CD4-positive, alpha-beta T cell treated with Interleukin-4 for 1 hour (primary cell): ENCODE measurements around the gene AGPS.
"Not testable (repeated sequence)": the region's sequence is repeated elsewhere in the genome, so short reads cannot be mapped to it uniquely, and the experiment has no call there.

Experiments used
- DNase-seq, 2 donors: peaks; one replicate each; pipeline ENCODE4 v3.0.0-alpha.2; 2020 to 2022

The AGPS gene

DNA sequence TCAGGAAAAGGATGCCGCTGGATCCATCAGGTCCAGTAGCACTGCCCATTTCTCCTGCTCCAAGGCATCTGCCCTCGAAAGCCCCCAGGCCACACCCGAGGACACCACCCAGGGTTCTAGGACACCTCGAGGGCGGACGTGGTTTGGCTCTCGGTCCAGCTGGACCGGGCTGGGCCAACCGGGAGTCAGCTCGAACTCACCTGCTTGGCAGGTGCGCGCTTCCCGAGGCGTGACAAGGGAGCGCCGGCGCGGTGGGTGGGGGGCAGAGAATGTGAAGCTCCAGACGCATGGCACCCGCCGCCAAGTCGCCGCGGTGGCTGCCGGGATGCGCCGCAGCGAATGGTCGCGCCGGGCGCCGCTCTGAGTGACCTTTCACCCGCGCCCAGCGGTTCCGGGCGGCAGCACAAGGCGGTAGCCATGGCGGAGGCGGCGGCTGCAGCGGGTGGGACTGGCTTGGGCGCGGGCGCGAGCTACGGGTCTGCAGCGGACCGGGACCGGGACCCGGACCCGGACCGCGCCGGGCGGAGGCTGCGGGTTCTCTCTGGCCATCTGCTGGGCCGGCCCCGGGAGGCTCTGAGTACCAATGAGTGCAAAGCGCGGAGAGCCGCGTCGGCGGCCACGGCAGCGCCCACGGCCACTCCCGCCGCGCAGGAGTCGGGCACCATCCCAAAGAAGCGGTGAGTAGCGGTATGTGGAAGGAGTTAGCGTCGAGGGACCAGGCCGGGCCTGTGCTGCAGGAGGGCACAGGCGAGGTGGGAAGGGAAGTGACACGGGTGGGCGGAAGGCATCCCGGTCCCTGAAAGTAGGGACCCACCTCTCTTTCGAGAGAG, at the start of gene AGPS:
TSS of gene AGPS (plus strand) at position 401 of the 830 bp plus-strand sequence. CDS start at position 418, 17 bp downstream.
- DNase-seq: peak; percentile 72 to 76

GRCh38 chr2:177343773-177344172, 48.8 kb upstream of the AGPS start:
- DNase-seq: no peak

- no peak for DNase-seq
Measured at GRCh38 chr2:177344316-177344715, 48.3 kb upstream of the AGPS start.

DNA sequence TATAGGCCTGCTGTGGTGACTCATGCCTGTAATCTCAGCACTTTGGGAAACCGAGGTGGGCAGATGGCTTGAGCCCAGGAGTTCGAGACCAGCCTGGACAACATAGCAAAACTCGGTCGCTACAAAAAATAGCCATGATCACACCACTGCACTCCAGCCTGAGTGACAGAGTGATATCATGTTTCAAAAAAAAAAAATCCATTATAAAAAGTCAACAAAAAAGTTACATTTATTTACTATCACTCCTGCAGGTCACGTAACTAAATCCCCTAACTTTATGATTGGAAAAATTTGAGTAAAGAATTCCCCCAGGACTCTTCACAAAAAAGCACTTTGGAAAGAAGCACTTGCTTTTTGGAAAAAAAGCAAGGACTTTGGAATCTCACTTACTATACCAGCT, 46.4 kb upstream of the AGPS start:
- no peak for DNase-seq

- no peak for DNase-seq
Measured at GRCh38 chr2:177347570-177347969, 45.0 kb upstream of the AGPS start.

GRCh38 chr2:177348118-177348654, 44.4 kb upstream of the AGPS start:
- no peak for DNase-seq

- DNase-seq: no peak
Measured at GRCh38 chr2:177348733-177349693, 43.6 kb upstream of the AGPS start.

GRCh38 chr2:177350624-177351023, 41.9 kb upstream of the AGPS start:
- not testable (repeated sequence) for DNase-seq

DNA sequence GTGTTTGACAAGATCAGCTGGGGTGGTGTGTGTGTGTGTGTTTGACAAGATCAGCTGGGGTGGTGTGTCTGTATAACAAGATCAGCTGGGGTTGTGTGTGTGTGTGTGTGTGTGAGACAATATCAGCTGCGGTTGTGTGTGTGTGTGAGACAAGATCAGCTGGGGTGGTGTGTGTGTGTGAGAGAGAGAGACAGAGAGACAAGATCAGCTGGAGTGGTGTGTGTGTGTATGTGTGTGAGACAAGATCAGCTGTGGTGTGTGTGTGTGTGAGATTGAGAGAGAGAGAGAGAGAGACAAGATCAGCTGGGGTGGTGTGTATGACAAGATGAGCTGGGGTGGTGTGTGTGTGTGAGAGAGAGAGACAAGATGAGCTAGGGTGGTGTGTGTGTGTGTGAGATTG, 41.5 kb upstream of the AGPS start:
- DNase-seq: not testable (repeated sequence)

DNA sequence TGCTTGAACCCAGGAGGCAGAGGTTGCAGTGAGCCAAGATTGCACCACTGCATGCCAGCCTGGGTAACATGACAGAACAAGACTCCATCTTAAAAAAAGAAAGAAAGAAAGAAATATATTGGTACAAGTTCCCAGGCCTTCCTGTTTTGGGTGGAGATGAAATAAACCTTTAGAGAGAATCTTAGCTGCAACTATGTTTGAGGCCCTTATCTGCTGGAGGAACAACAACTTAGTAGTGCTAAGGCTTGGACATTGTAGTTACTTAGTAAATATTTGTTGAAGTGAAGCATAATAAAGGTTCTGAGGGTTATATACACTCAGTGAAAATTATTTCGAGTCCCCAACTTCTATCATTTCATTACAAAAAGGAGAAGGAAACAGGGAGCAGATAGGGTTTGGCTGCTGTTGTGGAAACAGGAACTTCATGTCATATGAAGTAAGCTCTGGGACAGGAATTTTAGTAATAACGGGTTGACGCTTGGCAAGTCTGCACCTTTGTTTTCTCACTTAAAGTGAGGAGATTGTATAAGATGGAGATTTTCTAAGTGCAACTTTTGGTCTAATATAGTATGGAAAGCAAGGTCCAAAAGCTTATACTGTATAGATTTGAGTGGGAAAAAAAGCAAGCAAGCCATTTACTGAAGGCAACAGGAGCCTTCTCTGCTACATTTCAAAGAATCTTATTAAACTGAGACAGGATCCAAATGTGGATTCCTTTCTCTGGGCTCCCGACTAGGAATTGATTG, 40.0 kb upstream of the AGPS start:
- no peak for DNase-seq

DNA sequence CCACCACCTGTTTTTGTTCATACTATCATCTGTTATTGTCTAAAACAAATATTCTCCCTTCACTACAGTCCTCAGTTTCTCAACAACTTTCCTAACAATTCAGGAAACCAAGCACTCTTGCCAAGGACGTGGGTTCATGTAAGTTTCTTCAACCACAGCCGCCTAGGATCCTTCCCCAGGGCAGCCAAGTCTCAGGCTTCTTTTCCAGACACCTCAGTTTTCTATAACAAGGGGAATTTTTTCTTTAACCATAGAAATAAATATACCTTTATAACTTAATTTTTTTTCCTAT, 39.4 kb upstream of the AGPS start:
- DNase-seq: no peak

DNA sequence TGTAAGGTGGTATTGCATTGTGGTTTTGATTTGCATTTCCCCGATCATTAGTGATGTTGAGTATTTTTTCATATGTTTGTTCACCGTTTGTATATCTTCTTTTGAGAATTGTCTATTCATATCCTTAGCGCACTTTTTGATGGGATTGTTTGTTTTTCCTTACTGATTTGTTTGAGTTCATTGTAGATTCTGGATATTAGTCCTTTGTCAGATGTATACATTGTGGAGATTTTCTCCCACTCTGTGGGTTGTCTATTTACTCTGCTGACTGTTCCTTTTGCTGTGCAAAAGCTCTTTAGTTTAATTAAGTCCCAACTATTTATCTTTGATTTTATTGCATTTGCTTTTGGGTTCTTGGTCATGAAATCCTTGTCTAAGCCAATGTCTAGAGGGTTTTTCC, 38.0 kb upstream of the AGPS start:
- DNase-seq: not testable (repeated sequence)

GRCh38 chr2:177355874-177356273, 36.7 kb upstream of the AGPS start:
- no peak for DNase-seq

- DNase-seq: no peak
Measured at GRCh38 chr2:177359836-177360595, 32.6 kb upstream of the AGPS start.

- no peak for DNase-seq
Measured at GRCh38 chr2:177362499-177362898, 30.1 kb upstream of the AGPS start.

DNA sequence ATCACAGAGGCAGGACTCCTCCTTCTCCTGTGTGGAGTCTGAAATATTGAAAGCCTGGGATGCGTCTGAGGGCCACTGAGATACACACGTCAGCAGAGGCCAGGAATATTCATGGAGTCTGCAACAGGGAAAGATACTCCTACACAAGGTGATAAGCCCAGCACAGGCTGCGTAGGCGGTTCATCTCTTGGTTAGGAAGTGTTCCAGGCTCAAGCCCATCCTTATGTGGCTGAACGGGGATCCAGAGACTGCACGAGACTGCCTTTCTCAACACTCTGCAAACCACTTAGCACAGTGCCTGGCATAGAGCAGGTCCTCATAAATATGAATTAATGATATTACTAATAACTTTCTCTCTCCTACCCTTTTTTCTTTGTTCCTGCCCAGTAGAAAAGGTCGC, 29.2 kb upstream of the AGPS start:
- DNase-seq: no peak

DNA sequence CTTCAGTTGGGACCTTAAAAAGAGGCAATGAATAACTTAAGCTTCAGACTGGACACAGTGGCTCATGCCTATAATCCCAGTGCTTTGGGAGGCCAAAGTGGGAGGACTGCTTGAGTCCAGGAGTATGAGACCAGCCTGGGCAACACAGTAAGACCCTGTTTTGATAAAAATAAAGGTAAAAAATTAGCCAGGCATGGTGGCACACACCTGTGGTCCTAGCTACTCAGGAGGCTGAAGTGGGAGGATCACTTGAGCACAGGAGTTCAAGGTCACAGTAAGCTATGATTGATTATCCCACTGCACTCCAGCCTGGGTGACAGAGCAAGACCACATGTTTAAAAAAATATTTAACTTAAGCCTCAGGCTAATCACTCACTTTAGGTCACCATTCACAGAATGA, 26.8 kb upstream of the AGPS start:
- not testable (repeated sequence) for DNase-seq

DNA sequence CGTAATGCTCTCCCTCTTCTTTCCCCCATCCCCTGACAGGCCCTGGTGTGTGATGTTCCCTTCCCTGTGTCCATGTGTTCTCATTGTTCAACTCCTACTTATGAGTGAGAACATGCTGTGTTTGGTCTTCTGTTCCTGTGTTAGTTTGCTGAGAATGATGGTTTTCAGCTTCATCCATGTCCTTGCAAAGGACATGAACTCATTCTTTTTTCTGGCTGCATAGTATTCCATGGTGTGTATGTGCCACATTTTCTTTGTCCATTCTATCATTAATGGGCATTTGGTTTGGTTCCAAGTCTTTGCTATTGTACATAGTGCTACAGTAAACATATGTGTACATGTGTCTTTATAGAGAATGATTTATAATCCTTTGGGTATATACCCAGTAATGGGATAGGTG, 24.6 kb upstream of the AGPS start:
- not testable (repeated sequence) for DNase-seq

GRCh38 chr2:177379354-177379753, 13.2 kb upstream of the AGPS start:
- DNase-seq: no peak

DNA sequence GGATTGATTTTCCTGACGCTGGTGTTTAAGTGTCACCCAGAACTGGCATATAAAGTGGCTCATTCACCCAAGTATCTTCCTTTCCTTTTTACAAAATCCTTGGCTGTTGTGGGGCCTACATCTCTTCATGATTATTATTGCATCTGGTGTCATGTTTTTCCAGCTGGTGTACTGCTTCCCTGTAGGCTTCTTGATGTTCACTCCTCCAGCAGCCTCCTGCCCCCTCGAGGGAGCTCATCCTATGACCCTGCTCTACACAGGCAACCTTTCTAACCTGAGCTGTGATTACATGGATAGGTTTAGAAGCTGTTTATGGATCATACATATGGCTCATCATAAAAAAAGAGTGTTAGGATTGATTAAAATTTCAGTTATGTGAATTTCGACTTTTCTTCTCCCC, 12.4 kb upstream of the AGPS start:
- DNase-seq: no peak

DNA sequence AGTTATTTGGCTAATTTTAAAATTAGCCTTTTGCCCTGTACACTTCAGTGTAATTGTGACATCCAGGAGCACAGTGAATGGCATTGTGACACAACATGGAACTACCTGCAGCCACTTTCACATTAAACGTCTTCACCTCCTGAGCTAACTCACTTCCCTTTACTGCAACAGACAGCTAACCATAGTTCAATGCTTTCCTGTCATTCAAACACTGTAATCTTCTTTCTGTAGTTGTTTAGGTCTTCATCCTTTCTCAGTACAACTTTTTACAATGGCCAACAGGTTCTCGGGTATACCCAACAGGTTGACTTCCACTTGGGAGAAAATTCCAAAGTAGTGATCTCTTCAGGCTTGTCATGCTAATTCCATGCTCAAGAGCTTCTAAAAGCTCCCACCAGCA, 8.6 kb upstream of the AGPS start:
- no peak for DNase-seq

DNA sequence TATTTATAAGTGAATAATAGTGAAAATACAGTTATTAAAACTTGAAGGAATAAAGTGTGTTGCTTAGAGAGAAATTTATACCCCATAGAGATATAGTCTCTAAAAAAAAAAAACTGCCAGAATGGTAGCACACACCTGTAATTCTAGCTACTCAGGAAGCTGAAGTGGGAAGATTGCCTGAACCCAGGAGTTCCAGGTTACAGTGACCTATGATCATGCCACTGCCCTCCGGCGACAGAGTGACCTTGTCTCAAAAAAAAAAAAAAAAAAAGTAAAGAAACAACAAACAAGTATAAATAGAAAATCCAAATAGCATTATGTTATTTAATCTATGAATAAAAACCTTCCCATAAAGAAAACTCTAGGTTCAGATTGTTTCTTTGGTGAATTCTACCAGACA, 7.4 kb upstream of the AGPS start:
- no peak for DNase-seq
